HCT116 (cell line): ENCODE measurements around the gene MAL. TPM values are rescaled to one million over a fixed set of nuclear protein-coding genes. Genes with fewer than 3 reads are reported as not detected.

Source experiments
- ATAC-seq: fragments of 200-7000 bp; cut with Tn5 transposase; 2 replicates; pipeline ENCODE4 v1.9.1; 2020; ENCODE audit warnings: mild to moderate bottlenecking, moderate library complexity
- BruUV-seq: library from RNA; stranded (reverse); fragments of 400-500 nt; replicated peaks from 2 replicates; lab custom pipeline; 2021; lab: Mats Ljungman, UMichigan
- CTCF ChIA-PET: fragments of 300-600 bp; sonication (Branson Sonifier 250); formaldehyde crosslinking; loops from one replicate; lab custom pipeline; 2021; ENCODE audit warnings: antibody characterized with exemption; lab: Charles Lee
- POLR2A ChIA-PET: fragments of 300-600, 350-600 bp; sonication (Branson Sonifier 250); formaldehyde crosslinking; loops from one replicate; lab custom pipeline; 2021; ENCODE audit warnings: antibody characterized with exemption; lab: Charles Lee
- RAD21 ChIA-PET, 2 experiments: fragments of 300-600 bp; sonication (Branson Sonifier 250); formaldehyde crosslinking; loops; one replicate each; lab custom pipeline; 2023; ENCODE audit warnings: low total read pairs in 2 of 2; ENCODE audit not compliant: uncharacterized antibody in 2 of 2, unreplicated experiment in 2 of 2, low non-redundant PET in 1 of 2; lab: Charles Lee
- DNase-seq: peaks from one replicate; pipeline ENCODE4 v3.0.0-alpha.2; 2010; ENCODE audit warnings: low read depth, low spot score
- H2AFZ ChIP-seq: fragments of 200-600 bp; shearing (Covaris generic), sonication (generic); 2 replicates; pipeline ENCODE4 v1.6.1; 2017; ENCODE audit warnings: low read depth, mixed run types, mixed read lengths, antibody characterized with exemption, low read length; ENCODE audit not compliant: poor library complexity, severe bottlenecking
- H3K27ac ChIP-seq: 2 replicates; pipeline ENCODE4 v1.5.1; 2012; ENCODE audit warnings: low read depth, low read length
- H3K27me3 ChIP-seq: fragments of 200-600 bp; sonication (generic); 2 replicates; pipeline ENCODE4 v1.6.1; 2016; ENCODE audit warnings: mixed run types, low read length, mixed read lengths; ENCODE audit not compliant: insufficient read depth
- H3K36me3 ChIP-seq, 2 experiments: fragments of 200-500 bp in 1 of 2; fragments of 200-600 bp in 1 of 2; sonication (Bioruptor generic) in 1 of 2; sonication (generic) in 1 of 2; 2 replicates each; pipeline versions ENCODE4 v1.5.1 to v1.6.1; 2014 to 2016; ENCODE audit warnings: low read length in 2 of 2, inconsistent platforms in 1 of 2, mixed read lengths in 1 of 2, mixed run types in 1 of 2; ENCODE audit not compliant: insufficient read depth in 2 of 2, control insufficient read depth in 1 of 2
- H3K4me1 ChIP-seq, 2 experiments: fragments of 200-600 bp in 1 of 2; sonication (generic) in 1 of 2; 2 replicates each; pipeline versions ENCODE4 v1.5.1 to v1.6.1; 2012 to 2017; ENCODE audit warnings: low read length in 2 of 2, inconsistent platforms in 1 of 2, mild to moderate bottlenecking in 1 of 2, mixed read lengths in 1 of 2, mixed run types in 1 of 2, moderate library complexity in 1 of 2; ENCODE audit not compliant: insufficient read depth in 2 of 2, control insufficient read depth in 1 of 2
- H3K4me2 ChIP-seq: fragments of 200-600 bp; sonication (generic); 2 replicates; pipeline ENCODE4 v1.6.1; 2017; ENCODE audit warnings: mixed run types, low read length, mixed read lengths
- H3K4me3 ChIP-seq, 2 experiments: fragments of 200-600 bp in 1 of 2; sonication (generic) in 1 of 2; replicated peaks in 1 of 2; 2 replicates each; pipeline ENCODE4 v1.5.1; 2011 to 2016; ENCODE audit warnings: low read length in 2 of 2, control low read depth in 1 of 2, low read depth in 1 of 2, mild to moderate bottlenecking in 1 of 2, mixed read lengths in 1 of 2, mixed run types in 1 of 2
- H3K79me2 ChIP-seq: fragments of 200-600 bp; sonication (generic); 2 replicates; pipeline ENCODE4 v1.6.1; 2017; ENCODE audit warnings: mild to moderate bottlenecking, mixed run types, low read length, moderate library complexity, mixed read lengths; ENCODE audit not compliant: insufficient read depth
- H3K9ac ChIP-seq: fragments of 200-600 bp; sonication (generic); 2 replicates; pipeline ENCODE4 v1.6.1; 2016; ENCODE audit warnings: low read length, mixed read lengths
- H3K9me2 ChIP-seq: fragments of 200-600 bp; sonication (generic), shearing (Covaris generic); 2 replicates; pipeline ENCODE4 v1.6.1; 2017; ENCODE audit warnings: mixed run types, mild to moderate bottlenecking, moderate library complexity; ENCODE audit not compliant: insufficient read depth
- H3K9me3 ChIP-seq, 2 experiments: fragments of 200-500 bp in 1 of 2; fragments of 200-600 bp in 1 of 2; sonication (Bioruptor generic) in 1 of 2; sonication (generic) in 1 of 2; 2 replicates each; pipeline ENCODE4 v1.6.1; 2014 to 2017; ENCODE audit warnings: low read length in 2 of 2, mixed read lengths in 2 of 2, inconsistent platforms in 1 of 2, low read depth in 1 of 2, mild to moderate bottlenecking in 1 of 2, mixed run types in 1 of 2, moderate library complexity in 1 of 2; ENCODE audit not compliant: control insufficient read depth in 1 of 2, insufficient read depth in 1 of 2
- H4K20me1 ChIP-seq: fragments of 200-600 bp; sonication (generic), shearing (Covaris generic); 2 replicates; pipeline ENCODE4 v1.6.1; 2017; ENCODE audit warnings: mixed run types, mild to moderate bottlenecking, moderate library complexity; ENCODE audit not compliant: insufficient read depth
- CEBPB ChIP-seq: IDR thresholded peaks from 2 replicates; pipeline ENCODE4 v1.6.1; 2012; ENCODE audit warnings: low read depth
- EGR1 ChIP-seq: IDR thresholded peaks from 2 replicates; pipeline ENCODE4 v1.6.1; 2012; ENCODE audit warnings: low read depth
- ELF1 ChIP-seq: IDR thresholded peaks from 2 replicates; pipeline ENCODE4 v1.6.1; 2012; ENCODE audit warnings: low read depth, borderline replicate concordance
- EZH2 ChIP-seq: fragments of 200-600 bp; sonication (generic); IDR thresholded peaks from 2 replicates; pipeline ENCODE4 v1.6.1; 2017; ENCODE audit warnings: antibody characterized with exemption, mixed run types
- EZH2phosphoT487 ChIP-seq: fragments of 200-600 bp; IDR thresholded peaks from 2 replicates; pipeline ENCODE4 v1.6.1; 2018; ENCODE audit warnings: antibody characterized with exemption, borderline replicate concordance
- FOSL1 ChIP-seq: IDR thresholded peaks from 2 replicates; pipeline ENCODE4 v1.6.1; 2012; ENCODE audit warnings: low read depth
- MAX ChIP-seq: IDR thresholded peaks from 2 replicates; pipeline ENCODE4 v1.6.1; 2012
- POLR2A ChIP-seq: IDR thresholded peaks from 2 replicates; pipeline ENCODE4 v1.7.0; 2011; ENCODE audit warnings: borderline replicate concordance; ENCODE audit not compliant: insufficient read depth, insufficient read length; ENCODE audit errors: extremely low read depth
- RAD21 ChIP-seq: IDR thresholded peaks from 2 replicates; pipeline ENCODE4 v1.6.1; 2012; ENCODE audit warnings: low read depth, mild to moderate bottlenecking
- REST ChIP-seq: IDR thresholded peaks from 2 replicates; pipeline ENCODE4 v1.6.1; 2012; ENCODE audit warnings: low read depth
- SIN3A ChIP-seq: IDR thresholded peaks from 2 replicates; pipeline ENCODE4 v1.6.1; 2012; ENCODE audit warnings: low read depth
- SP1 ChIP-seq: IDR thresholded peaks from 2 replicates; pipeline ENCODE4 v1.6.1; 2012; ENCODE audit warnings: low read depth
- SRF ChIP-seq: IDR thresholded peaks from 2 replicates; pipeline ENCODE4 v1.6.1; 2012; ENCODE audit warnings: low read depth
- intact Hi-C: fragments of 100-400 bp; cut with micrococcal nuclease; formaldehyde crosslinking; loops from 2 replicates; pipeline ENCODE4 v1.10.0; 2022
- total RNA-seq: library from RNA; stranded (reverse); gene quantifications from one replicate; pipeline ENCODE4 v1.2.1, GENCODE V29; 2021; ENCODE audit not compliant: unreplicated experiment

The MAL gene
- total RNA-seq, 1 experiment from 2014 or later = not detected

GRCh38 chr2:95068256-95068655, 42.7 kb downstream of the MAL start:
- H2AFZ ChIP-seq = no peak overlapping the region
- ChIA-PET POLR2A (no interaction called here), CTCF (no interaction called here)
- intact Hi-C loops = no loop called here
- no TSS peak for BruUV-seq
- H3K4me2 ChIP-seq = no peak overlapping the region
- no peaks in the 10 kb centered on the region for H3K36me3 ChIP-seq
- DNase-seq (no peak), ATAC-seq (no peak)
- H3K27ac ChIP-seq = no peak overlapping the region
- H3K79me2 ChIP-seq = no peaks in the 10 kb centered on the region
- H3K9me2 ChIP-seq = no peaks in the 10 kb centered on the region
- no peak overlapping the region for H3K9ac ChIP-seq
- no peak for TF ChIP-seq CEBPB
- no peak for TF ChIP-seq EZH2phosphoT487
- no peak for TF ChIP-seq ELF1
- TF ChIP-seq EGR1 = no peak
- no peak for TF ChIP-seq EZH2
- TF ChIP-seq POLR2A = no peak
- TF ChIP-seq REST = no peak
- TF ChIP-seq SRF = no peak
- no peak for TF ChIP-seq SP1
- TF ChIP-seq RAD21 = no peak
- TF ChIP-seq FOSL1 = no peak
- TF ChIP-seq SIN3A = no peak
- no peak for TF ChIP-seq MAX
- TF ChIP-seq, all 23 proteins: peak for 0
- Histone ChIP-seq H3K27me3 (0 out of 2 replicates have a peak, but pooled peaks cover 6% of the 10 kb centered on the region), H4K20me1 (no peaks in the 10 kb centered on the region), H3K4me1 (no peaks in the 10 kb centered on the region), H3K4me3 (no peak overlapping the region), H3K9me3 (no peaks in the 10 kb centered on the region)
- RAD21 ChIA-PET = no interaction called here
